Progenitor cell of endocrine pancreas (in vitro differentiated cells): ENCODE data around the gene ALKBH2. TPM values are rescaled to one million over a fixed set of nuclear protein-coding genes. Genes with fewer than 3 reads are reported as not detected.
A peak's percentile ranks its signal among the peaks of the same experiment; 100 is the strongest.

Experiments
- DNase-seq: peaks from one replicate; pipeline ENCODE4 v3.0.0; 2021; ENCODE audit warnings: low spot score; ENCODE audit not compliant: unreplicated experiment
- H3K27ac Mint-ChIP-seq: 2 replicates; pipeline ENCODE4 v1.8.0; 2021; ENCODE audit warnings: mild to moderate bottlenecking, moderate library complexity, mixed read lengths
- H3K27me3 Mint-ChIP-seq: 2 replicates; pipeline ENCODE4 v1.8.0; 2021; ENCODE audit warnings: mixed read lengths
- H3K36me3 Mint-ChIP-seq: 2 replicates; pipeline ENCODE4 v1.8.0; 2022; ENCODE audit warnings: mixed read lengths; ENCODE audit not compliant: insufficient read depth
- H3K4me1 Mint-ChIP-seq: 2 replicates; pipeline ENCODE4 v1.8.0; 2021; ENCODE audit warnings: low read depth, mixed read lengths
- H3K4me3 Mint-ChIP-seq: 2 replicates; pipeline ENCODE4 v1.8.0; 2021; ENCODE audit warnings: low read depth, mild to moderate bottlenecking, moderate library complexity, mixed read lengths
- H3K9me3 Mint-ChIP-seq: 2 replicates; pipeline ENCODE4 v1.8.0; 2021; ENCODE audit warnings: low read depth, mixed read lengths
- CTCF ChIP-seq: fragments of 200-600 bp; sonication (generic); IDR thresholded peaks from one replicate; pipeline ENCODE4 v1.5.0; 2021; ENCODE audit warnings: antibody characterized with exemption, mild to moderate bottlenecking; ENCODE audit not compliant: unreplicated experiment
- total RNA-seq: library from RNA; stranded (reverse); gene quantifications from 2 replicates; pipeline ENCODE4 v1.2.1, GENCODE V29; 2021

ALKBH2 gene
- total RNA-seq, 1 donor from 2014 or later = 22.0 TPM

- Mint-ChIP-seq H3K4me1 (peaks cover 3% of the 10 kb centered on the region), H3K27ac (no peak overlapping the region), H3K4me3 (no peak overlapping the region), H3K9me3 (peaks cover 8% of the 10 kb centered on the region), H3K27me3 (no peaks in the 10 kb centered on the region), H3K36me3 (peaks cover 46% of the 10 kb centered on the region)
- no peak for DNase-seq
- no peak for TF ChIP-seq CTCF
Observed at GRCh38 chr12:109074866-109075265, 18.4 kb downstream of the ALKBH2 start.

- H3K4me1 Mint-ChIP-seq = peaks cover 13% of the 10 kb centered on the region
- no peaks in the 10 kb centered on the region for H3K27me3 Mint-ChIP-seq
- peaks cover under 1% of the 10 kb centered on the region for H3K9me3 Mint-ChIP-seq
- DNase-seq = no peak
- H3K4me3 Mint-ChIP-seq = peak overlapping the region; percentile 23
- peaks cover 21% of the 10 kb centered on the region for H3K36me3 Mint-ChIP-seq
- no peak for TF ChIP-seq CTCF
- H3K27ac Mint-ChIP-seq = peak overlapping the region; percentile 92
Observed at GRCh38 chr12:109069307-109070271, 23.7 kb downstream of the ALKBH2 start.

- peaks cover 13% of the 10 kb centered on the region for H3K4me1 Mint-ChIP-seq
- H3K9me3 Mint-ChIP-seq = no peaks in the 10 kb centered on the region
- peaks cover 20% of the 10 kb centered on the region for H3K36me3 Mint-ChIP-seq
- no peak for DNase-seq
- H3K27ac Mint-ChIP-seq = peak overlapping the region; percentile 63
- no peak for TF ChIP-seq CTCF
- H3K4me3 Mint-ChIP-seq = no peak overlapping the region
- no peaks in the 10 kb centered on the region for H3K27me3 Mint-ChIP-seq
Observed at GRCh38 chr12:109065853-109066193, 27.4 kb downstream of the ALKBH2 start.

GRCh38 chr12:109065154-109065852, 28.0 kb downstream of the ALKBH2 start:
- DNase-seq = no peak
- Mint-ChIP-seq H3K27ac (peak overlapping the region; percentile 63), H3K27me3 (no peaks in the 10 kb centered on the region), H3K36me3 (peaks cover 18% of the 10 kb centered on the region), H3K4me3 (no peak overlapping the region), H3K4me1 (peaks cover 13% of the 10 kb centered on the region), H3K9me3 (no peaks in the 10 kb centered on the region)
- TF ChIP-seq CTCF = no peak

GRCh38 chr12:109064143-109064542, 29.1 kb downstream of the ALKBH2 start:
- Mint-ChIP-seq H3K9me3 (no peaks in the 10 kb centered on the region), H3K4me3 (no peak overlapping the region), H3K27me3 (no peaks in the 10 kb centered on the region), H3K36me3 (peaks cover 17% of the 10 kb centered on the region), H3K4me1 (peaks cover 5% of the 10 kb centered on the region), H3K27ac (no peak overlapping the region)
- no peak for TF ChIP-seq CTCF
- DNase-seq = no peak
